Glomerular endothelial cell (primary cell): ENCODE results near the gene IFT122. TPM values are rescaled to one million over a fixed set of nuclear protein-coding genes. Genes with fewer than 3 reads are reported as not detected.

Experiments
- DNase-seq: peaks from one replicate; pipeline ENCODE4 v3.0.0-alpha.2; 2011; ENCODE audit warnings: low read depth, low spot score; ENCODE audit errors: extremely low read depth
- total RNA-seq: library from RNA; depleted of rRNA; stranded (reverse); fragments of >200 nt; gene quantifications from 2 replicates; pipeline ENCODE4 v1.2.3, GENCODE V29; 2015

IFT122 gene
- total RNA-seq, 1 donor from 2014 or later, result 22.8 TPM

DNA sequence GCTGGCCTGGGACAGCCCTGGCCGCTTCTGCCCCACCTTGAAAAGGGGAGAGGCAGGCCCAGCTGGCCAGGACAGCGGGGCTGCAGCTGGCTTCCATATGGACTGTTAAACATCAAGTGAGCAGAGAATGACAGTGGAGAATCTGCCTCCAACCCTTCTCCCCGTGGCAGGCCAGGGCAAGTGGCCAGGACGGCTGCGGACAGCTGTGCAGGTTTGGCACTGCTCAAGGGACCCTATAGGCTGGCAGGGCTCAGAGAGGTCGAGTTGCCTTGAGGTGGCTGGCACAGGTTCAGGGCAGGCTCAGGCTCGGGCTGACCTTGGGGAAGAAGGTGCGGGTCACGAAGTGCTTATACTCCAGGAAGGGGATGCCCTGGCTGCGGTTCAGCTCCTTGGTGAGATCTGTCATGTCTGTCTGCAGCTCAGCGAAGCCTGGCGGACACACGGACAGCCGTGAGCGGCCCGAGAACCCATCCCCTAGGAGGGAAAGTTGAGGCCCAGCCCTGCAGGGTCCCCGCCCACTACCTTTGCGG is 127.2 kb downstream of the IFT122 start:
- no peak for DNase-seq

DNA sequence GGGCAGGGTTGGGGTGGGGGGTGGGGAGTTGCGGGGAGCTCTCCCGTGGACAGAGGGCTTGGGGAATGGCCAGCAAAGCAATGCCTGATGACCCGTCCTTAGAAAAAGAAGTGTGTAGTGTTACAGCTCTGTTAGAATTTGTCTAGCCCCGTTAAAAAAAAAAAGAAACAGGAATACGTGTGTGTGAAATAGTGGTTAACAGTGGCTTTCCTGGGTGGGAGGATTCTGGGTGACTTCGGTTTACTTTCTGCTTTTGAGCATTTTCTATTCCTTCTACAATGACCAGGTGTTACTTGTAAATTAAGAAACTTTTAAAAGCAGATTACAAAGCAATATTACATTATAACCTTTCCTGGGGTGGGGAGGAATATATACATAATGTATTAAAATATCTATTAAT is 127.9 kb downstream of the IFT122 start:
- DNase-seq, result no peak

DNA sequence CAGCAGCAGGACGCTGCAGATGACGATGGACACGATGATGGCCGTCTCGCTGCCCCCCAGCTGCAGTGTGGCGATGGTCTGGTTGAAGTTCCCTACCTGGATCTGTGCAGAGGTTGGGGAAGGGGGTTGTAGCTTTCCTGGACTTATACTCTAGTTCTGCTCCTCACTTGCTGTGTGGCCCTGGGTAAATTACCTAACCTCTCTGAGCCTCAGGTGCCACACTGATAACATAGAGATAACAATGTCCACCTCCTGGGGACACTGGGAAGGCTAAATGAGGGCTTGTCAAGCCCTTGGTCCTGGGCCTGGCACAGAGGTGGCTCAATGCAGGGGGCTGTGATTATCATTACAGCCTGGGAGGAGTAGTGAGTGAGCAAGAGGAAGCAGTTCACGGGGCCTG is 129.8 kb downstream of the IFT122 start:
- DNase-seq, result no peak

Other genes starting within 250 kb of the IFT122 start
- gene COPG1, start 190.6 kb upstream of the IFT122 start, total RNA-seq, result 175 and 219 TPM in 2 replicates
- 19.9 and 30.0 TPM in 2 replicates for gene HMCES, start 161.4 kb upstream of the IFT122 start, total RNA-seq
- gene EFCAB12, start 11.6 kb upstream of the IFT122 start, total RNA-seq, result under 0.01 and 0.12 TPM in 2 replicates
- gene MBD4, start 276 bp upstream of the IFT122 start, total RNA-seq, result 15.0 and 18.4 TPM in 2 replicates
- not detected in 2 replicates for gene RHO, start 88.4 kb downstream of the IFT122 start, total RNA-seq
- not detected in 2 replicates for gene H1-8, start 103.0 kb downstream of the IFT122 start, total RNA-seq
- gene PLXND1, start 166.5 kb downstream of the IFT122 start, total RNA-seq, result 905 and 1,717 TPM in 2 replicates